Activated CD8-positive, alpha-beta memory T cell treated with anti-CD3 and anti-CD28 coated beads for 1 hour (primary cell): ENCODE results near the gene DAAM1.

Source experiments
- DNase-seq, 2 donors: peaks; one replicate each; pipeline ENCODE4 v3.0.0-alpha.2; 2020; ENCODE audit warnings: low read depth in 1 of 2; ENCODE audit errors: extremely low read depth in 1 of 2

Gene DAAM1

DNA sequence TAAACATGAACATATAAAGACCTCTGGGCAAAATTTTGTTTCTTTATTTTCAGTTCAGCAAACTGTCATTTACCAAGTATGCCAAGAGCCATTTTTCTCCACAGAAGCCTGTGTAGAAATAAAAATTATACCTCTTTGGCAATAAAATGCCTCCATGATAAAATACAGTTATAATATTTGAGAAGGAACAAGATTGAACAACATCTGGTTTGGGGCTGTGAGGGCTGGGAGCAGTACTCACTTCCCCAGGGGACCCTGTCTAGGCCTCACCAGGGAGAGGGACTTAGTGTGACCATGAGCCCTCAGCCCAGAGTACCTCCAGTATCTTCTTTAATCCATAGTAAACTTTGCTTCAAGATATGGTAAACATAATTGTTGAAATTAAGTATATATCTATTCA, 65.1 kb downstream of the DAAM1 start:
- DNase-seq = no peak

DNA sequence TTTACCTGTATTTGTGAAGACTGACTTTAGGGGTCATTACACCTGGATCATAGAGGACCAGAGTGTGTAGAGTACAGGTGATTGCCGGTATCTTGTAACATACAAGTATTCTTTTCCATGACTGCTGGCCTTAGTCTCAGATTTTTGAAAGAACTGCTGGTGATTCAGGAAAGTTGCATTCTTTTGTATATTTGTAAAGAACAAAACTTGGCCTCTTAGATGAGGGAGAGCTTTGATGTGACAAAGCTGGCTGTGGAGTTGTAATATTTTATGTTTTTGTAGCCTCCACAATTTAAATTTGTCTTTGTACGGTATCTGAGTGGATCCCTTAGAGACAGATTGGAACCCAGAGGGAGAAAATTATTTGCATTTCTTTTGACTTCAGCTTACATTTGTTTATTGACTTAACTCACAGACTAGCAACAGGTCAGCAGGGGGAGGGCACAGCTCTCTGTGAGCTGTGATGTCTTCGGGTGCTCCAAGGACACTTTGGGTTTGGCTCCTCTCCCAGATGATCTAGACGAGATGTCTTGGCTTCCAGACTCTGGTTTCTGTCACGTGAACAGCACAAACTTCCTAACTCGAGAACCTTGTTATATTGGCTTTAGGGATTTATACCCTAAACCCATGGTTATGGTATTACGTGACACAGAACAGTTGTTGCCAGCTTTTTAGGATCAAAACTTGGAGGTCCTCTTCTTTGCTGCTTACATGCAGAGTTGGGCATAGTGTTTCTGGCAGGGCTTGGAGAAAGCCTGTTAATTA, 65.9 kb downstream of the DAAM1 start:
- no peak for DNase-seq

DNA sequence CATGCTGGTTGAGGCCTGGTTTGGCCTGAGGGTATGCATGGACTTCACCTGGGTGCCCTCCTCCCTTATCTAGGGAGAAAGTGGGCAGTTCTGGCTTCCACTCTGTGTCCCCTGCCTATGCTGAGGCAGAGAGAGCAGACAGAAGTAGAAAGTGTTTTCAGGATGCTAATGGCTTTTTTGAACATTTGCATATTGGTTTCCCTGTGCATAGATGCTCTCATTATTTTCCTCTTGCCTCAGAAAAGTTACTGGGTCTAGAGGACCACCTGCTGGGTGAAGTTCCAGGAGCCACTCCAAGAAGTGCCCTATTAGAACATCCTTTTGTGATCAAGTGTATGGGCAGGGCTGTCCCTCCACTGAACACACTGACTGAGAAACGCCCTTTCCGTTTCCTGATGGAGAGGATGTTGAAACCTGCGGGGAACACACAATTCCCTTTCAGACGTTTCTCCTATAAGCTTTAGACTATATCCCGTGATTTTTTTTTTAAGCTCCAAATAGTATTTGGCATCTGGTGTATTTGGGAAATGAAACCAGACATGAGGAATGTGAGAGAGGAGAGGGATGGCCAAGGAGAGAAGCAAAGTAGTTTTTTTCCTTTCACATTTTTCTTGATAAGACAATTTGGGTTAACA, 66.6 kb downstream of the DAAM1 start:
- DNase-seq = no peak

DNA sequence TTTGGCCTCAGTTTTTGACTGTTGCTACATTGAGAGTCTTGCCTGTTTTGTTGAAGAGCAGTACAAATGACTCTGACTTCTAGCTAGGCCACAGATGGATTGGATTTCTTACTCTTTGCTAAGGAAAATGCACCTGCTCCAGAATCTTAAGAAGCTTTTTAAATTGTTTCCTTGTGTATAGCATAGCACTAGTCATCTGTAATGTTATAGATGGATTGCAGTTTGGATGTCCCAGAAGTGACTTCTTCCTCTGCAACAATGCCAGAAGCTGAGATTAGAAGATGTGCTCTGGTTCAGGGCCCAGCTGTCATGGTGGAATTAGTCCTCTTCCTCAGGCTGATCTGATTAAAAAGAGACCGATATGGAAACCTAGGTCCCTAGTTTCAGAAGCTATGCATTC, 67.9 kb downstream of the DAAM1 start:
- DNase-seq = no peak

DNA sequence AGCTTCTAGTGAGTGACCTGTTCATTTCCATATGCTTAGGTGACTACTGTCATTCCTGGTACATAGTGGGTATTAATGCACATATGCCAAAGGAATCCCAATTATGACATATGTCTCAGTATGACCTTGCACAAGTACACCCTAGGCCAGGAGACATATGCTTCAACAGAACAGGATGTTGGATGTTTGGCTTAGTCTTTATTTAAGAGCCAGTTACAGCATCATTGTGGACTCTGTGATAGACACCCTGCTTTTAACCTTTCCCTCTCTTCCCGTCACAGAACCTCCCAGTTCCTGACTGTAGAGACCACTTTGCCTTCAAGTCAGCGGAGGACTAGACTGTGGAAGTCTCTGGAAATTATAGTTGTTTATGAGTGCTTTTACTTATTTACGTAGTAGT, 72.9 kb downstream of the DAAM1 start:
- no peak for DNase-seq

DNA sequence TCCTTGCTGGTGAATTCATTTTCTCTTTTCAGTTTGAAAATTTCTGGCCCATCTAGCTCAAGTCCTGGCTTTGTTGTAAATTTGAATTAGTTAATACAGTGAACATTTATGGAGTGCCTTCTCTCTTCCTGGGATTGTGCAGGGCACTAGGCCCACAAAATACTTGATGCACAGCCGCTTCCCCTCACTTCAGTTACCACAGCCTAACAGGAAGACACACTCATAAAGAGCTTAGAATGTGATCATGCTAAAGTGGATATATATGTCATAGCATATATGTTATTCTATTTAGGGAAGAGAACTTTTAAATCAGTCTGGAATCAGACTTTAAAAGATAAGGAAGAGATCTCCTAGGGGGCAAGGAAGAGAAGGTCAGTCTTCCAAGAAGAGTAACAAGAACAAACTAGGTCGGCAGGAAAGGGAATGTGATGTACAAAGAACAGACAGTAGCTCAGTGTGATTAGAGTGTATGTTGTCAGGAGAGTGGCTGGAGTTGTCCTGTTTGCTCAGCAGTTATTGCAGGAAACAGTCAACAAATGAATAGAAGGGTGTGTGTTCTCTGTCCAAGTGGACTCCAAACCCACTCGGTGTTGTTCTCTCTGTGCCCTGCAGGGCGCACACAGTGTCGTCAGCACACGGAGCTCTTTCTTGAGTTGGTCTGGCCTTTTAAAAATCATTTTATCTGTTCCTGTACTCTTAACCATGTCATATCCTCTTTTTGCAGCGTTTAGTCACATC, 74.4 kb downstream of the DAAM1 start:
- no peak for DNase-seq

DNA sequence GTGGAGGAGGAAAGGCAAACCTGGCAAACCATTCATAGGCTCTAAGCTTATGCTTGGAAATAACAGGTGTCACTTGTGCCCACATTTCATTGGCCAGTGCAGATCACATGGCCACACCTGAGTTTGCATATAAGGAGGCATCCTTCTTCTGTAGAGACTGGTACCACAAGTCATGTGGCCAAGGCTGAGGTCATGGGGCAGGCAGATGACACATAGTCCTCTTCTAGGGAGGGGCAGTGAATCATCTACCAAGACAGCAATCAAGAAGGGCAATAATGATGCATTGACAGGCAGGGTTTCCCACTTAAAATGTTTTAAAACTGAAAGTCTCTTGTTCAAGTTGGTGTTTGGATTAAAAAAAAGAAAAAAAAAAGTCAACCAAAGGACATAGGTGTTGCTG, 77.3 kb downstream of the DAAM1 start:
- DNase-seq = no peak

DNA sequence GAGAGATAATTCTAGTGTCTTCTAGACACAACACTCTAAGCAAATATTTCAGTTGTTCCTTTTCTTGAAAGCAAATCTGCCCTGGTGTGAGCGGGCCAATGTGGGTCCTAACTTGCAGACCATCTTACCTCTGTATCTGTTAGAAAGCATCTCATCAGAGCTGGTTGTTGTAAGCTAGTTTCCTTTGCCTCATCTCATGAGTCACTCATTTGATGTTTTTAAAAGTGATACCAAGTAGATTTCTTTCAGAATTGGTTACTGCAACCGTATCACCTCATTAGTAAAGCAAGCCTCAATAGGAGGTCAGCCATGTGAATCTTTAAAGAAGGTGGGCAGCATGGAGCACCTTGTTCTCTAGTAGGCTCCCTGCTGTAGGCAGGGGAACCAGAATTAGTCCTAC, 78.6 kb downstream of the DAAM1 start:
- no peak for DNase-seq

DNA sequence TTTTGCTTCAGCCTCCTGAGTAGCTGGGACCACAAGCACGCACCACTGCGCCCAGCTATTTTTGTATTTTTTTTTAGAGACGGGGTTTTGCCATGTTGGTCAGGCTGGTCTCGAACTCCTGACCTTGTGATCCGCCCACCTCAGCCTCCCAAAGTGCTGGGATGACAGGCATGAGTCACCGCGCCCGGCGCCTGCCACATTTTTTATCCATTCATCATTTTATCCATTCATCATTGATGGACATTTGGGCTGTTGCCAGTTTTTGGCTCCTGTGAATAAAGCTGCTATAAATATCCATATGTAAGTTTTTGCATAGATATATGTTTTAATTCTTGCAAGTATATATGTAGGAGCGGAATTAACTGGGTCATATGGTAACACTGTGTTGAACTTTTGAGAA, 79.5 kb downstream of the DAAM1 start:
- no peak for DNase-seq

DNA sequence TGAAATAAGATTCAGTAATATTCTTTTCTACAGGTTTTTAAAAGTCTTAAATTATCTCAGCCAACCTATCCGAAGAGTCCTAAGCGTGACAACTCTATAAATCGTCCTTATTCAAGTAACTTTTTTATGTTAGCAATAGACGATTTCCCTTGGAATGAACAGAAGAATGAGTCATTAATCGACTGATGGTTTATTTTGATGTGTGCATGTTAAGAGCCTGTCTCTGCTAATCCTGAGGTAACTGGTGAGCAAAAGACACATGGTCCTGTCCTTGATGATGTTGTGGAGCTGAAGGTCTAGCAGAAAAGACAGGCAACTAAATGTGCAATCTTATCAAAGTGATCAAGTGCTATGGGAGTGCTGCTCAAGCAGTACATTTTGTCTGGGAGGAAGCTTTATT, 80.4 kb downstream of the DAAM1 start:
- no peak for DNase-seq

DNA sequence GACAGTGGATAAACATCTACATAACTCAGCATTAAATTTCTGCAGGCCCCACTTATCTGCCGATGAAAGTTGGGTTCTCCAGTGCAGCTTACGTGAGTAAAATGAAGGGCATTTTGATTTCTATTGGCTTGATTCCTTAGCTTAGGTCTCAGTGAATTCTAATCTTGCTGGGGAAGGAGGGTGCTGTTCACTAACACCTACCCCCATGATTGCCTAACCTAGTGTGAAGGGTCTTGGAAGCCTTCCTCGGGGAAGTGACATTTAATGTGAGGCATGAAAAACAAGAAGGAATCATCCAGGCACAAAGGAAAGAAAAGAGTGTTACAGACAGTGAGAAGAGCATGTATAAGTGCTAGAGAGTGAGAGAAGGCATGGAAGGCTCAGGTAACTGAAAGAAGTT, 81.0 kb downstream of the DAAM1 start:
- DNase-seq = no peak

DNA sequence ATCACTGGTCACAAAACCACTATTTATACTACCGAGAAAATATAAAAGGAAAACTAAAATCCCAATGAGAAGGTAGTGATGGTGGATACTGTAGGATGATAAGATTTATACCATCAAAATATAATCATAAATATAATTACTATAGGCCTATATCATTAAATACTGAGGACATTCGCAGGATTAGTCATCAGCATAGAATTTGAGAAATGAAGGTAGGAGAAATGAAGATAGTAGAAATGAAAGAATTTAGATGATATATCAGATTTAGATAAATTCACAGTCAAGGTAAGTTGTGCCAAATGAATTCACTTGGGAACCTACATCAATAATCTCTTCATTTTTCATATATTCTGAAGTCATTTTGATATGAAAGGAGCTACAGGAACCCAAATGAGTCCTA, 82.8 kb downstream of the DAAM1 start:
- DNase-seq = no peak

DNA sequence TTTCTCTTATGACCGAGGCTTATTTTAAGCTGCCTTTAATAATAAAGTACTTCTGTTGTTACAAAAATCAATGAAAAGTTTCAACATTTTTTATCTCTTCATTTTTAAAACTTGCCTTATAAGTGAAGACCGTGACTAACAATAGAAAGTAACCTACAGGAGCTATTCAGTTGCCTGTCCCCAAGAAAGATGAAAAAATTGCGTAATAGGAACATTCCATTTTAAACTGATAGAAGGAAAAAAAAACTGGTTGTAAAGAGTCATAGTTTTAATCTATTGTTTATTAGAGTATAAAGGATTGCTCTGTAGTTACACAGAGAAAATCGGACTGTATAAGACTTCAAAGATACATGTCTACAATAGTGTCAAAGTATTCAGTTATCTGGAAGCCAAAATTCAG, 83.3 kb downstream of the DAAM1 start:
- no peak for DNase-seq

DNA sequence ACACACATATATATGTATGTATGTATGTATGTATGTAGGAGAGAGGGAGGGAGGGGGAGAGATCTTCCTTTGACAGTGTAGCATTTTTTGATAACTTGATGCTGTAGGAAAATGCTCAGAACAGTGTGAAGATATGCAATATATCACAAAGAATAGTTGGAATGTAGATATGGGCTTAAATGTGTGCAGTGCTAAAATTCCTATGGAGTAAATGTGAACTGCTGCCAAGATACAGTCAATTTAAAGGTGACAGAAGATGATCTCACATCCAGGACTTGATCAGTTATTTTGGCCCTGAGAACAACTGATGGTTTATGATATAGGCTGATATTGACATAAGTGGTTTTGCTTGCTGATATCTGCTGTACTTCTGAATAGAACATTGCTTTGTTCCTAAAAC, 84.2 kb downstream of the DAAM1 start:
- no peak for DNase-seq

DNA sequence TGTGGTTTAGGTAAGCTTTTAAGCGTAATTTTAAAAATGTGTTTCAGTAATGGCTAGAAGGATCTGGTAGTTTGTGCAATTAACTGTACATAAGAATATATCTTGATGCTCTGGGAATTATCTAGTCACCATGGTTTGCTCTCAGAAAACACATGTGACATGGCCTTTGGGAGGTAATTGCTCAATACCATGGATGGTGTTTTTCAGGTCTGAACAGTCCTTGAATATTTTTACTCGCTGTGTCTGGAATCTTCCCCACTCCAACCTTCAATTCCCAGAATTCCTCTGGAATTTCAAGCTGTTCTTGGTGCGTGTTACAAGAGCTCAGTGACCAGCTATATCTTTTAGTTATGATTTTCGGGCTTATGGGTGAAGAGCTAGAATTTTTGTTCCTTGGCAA, 85.3 kb downstream of the DAAM1 start:
- no peak for DNase-seq

DNA sequence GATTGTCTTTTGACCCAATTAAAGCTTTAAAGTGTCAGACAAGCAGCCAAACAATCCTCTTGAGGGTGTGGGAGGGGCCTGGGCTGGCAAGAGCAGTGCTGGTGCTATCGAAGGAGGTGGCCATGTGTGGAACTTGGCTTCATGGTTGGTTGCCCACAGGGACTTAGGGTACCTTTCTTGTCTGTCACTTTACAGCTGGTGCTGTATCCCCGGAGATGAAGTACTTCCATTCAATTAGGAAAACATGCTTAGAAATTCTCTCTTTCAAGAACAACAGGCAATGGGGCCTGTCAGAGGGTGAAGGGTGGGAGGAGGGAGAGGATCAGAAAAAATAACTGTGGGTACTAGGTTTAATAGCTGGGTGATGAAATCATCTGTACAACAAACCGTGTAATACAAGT, 86.5 kb downstream of the DAAM1 start:
- no peak for DNase-seq

DNA sequence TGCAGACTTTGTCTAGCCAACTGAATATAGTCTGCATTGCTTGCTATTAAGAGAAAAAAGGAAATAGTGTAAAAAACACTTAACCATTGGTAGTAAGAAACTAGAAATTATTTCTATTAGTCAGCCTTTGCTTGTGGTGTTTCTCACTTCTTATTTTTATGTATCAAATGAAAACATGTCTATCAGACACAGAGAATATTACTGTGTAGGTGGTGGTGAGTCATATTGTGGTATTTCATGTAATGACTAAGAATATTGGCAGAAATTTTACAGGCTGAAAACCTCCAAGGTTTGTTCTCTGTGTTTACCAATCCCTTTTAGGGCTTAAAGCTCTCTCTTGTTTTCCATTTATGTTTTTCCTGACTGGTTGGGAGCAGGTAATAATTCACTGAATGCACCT, 87.2 kb downstream of the DAAM1 start:
- no peak for DNase-seq

DNA sequence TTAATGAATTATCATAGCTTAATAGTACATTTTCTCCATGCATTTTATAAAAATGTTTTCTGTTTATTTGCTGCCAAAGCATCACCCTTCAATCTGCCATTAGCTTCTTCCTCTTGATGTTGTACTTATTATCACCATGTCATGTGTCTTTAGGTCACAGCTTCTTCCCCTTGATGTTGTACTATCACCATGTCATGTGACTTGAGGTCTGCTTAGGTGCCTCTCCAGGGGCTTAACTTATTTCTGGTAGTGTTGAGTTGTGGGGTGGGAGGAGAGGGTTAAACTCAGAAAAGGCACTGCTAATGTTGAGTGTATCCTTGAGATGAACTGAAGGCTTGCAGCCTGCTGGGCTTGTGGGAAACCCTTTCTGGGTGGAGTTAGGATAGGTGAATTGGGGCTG, 87.8 kb downstream of the DAAM1 start:
- DNase-seq = no peak

DNA sequence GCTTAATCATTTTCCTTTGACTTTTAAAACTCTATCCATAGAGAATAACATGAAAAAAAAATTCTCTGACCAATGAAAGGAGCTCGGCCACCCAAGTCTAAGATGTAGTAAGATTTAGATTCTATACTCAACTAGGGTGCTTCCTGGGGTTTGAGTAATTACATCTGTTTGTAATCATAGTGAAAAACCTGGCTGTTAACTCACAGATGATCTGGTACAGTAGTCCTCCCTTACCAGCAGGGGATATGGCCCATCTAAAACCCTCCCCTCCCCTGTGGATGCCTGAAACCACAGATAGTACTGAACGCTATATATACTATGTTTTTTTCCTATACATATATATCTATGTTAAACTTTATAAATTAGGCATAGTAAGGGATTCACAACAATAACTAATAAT, 89.2 kb downstream of the DAAM1 start:
- DNase-seq = no peak

DNA sequence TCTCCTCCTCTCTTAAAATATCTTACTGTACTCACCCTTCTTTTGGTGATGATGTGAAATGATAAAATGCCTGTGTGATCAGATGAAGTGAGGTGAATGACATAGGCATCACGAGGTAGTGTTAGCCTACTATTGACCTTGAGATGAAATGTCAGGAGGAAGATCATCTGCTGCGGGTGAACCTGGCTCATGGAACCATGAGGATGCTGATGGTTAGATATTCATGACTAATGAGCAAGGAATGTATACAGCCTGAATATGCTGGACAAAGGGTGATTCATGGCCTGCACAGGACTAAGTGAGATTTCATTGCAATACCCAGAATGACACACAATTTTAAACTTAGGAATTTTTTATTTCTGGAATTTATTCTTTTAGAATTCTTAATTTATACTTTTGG, 89.6 kb downstream of the DAAM1 start:
- no peak for DNase-seq

DNA sequence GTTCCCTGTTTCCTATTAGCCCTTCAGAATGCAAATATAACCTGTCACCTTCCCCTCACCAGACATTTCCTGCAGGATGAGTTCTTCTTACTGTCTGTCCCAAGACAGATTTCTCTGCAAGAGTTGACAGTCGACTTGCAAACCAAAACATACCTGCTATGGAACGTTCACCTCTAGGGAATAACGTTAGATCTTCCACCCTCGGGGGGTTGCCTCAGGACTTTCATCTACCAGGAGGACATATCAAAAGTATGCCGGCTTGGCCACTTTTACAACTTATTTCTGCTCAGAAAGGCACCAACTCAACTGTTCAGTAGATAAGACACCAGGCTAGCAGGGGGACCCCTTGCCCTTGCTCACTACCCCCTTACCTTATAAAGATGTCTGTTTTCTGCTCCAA, 92.5 kb downstream of the DAAM1 start:
- DNase-seq = no peak
